Measurements from ENCODE around the gene GAB2.

- no peak for TF ChIP-seq POLR2A (IDR thresholded peaks at IDR 0.05)
- TF ChIP-seq, protein P1, sequence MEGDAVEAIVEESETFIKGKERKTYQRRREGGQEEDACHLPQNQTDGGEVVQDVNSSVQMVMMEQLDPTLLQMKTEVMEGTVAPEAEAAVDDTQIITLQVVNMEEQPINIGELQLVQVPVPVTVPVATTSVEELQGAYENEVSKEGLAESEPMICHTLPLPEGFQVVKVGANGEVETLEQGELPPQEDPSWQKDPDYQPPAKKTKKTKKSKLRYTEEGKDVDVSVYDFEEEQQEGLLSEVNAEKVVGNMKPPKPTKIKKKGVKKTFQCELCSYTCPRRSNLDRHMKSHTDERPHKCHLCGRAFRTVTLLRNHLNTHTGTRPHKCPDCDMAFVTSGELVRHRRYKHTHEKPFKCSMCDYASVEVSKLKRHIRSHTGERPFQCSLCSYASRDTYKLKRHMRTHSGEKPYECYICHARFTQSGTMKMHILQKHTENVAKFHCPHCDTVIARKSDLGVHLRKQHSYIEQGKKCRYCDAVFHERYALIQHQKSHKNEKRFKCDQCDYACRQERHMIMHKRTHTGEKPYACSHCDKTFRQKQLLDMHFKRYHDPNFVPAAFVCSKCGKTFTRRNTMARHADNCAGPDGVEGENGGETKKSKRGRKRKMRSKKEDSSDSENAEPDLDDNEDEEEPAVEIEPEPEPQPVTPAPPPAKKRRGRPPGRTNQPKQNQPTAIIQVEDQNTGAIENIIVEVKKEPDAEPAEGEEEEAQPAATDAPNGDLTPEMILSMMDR (IDR thresholded peaks at IDR 0.05), result no peak
Observed at GRCh38 chr11:78210000-78210608, 207.5 kb downstream of the GAB2 start.
